ACHN (cell line): ENCODE data around the gene C1orf141.
"Not testable (repeated sequence)": the region's sequence is repeated elsewhere in the genome, so short reads cannot be mapped to it uniquely, and the experiment has no call there.

Experiments
- DNase-seq: peaks from one replicate; pipeline ENCODE4 v3.0.0-alpha.2; 2015
- in situ Hi-C: cut with HindIII; loops from 2 replicates; pipeline ENCODE4 v1.10.0; 2017; ENCODE audit warnings: low sequenced_read_pairs, low pct_ligation_motif_present, low pct_unique_long_range_greater_than_20kb

The C1orf141 gene

DNA sequence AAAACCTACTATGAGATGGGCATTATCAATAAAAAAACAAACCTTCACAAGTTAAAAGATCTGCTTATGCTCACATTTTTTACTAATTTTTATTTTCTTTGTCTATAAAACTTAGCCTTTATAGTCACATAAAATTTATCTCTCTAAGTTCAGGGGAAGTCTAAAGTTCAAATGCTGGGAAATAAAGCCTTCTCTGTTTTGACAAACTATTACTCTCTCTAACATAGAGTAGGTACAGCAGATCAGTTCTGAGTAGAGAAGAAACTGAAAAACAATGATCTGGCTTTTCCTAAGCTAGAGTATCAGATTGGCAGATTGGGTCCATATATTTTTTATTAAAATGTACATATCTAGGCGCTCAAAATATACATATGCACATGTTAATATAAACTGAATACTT is 31.2 kb downstream of the C1orf141 start:
- DNase-seq: no peak
- in situ Hi-C loops: no loop called here

GRCh38 chr1:67100833-67101232 is 33.9 kb downstream of the C1orf141 start:
- DNase-seq: no peak
- in situ Hi-C loops: no loop called here

- no peak for DNase-seq
- in situ Hi-C loops: no loop called here
These were observed 37.5 kb downstream of the C1orf141 start for GRCh38 chr1:67097305-67097704.

DNA sequence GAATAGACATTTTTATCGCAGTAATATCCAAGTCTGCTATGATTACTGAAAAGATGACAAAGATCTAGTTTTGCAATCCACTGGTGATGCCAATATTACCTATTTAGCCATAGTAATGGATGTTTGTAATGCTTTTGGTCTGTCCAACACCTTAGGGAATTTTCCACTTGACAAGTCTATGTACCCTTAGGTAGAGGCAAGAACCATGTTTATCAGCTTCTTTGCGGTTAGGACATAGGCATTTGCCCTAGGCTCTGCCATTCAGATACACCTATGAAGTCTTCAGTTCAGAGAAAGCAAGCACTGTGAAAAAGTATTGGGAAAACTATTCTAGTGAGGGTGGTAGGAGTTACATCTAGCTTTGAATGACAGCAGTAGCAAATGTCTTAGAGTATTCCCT is 40.6 kb downstream of the C1orf141 start:
- DNase-seq: no peak
- in situ Hi-C loops: no loop called here

DNA sequence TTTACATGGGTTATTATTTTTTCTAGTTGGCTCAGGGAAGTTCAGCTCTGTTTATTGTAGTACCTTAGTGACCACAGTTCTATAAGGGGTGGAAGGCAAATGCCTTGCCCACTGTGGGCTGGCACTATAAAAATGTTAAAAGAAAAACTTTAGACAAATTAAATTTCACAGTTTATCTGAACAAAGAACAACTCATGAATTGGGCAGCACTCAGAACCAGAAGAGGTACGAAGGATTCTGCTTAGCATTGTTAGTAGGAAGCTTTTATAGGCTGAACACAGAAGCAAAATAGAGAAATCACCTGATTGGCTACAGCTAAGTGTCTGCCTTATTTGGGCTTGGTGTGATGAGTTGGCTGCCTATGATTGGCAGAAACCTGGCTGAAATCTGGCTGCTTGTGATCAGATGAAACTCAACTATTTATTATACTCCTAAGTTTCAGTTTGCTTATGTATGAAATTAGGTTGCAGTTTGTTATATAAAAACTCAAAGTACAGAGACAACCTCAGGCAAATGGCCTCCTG is 45.0 kb downstream of the C1orf141 start:
- no peak for DNase-seq
- in situ Hi-C loops: no loop called here

GRCh38 chr1:67088440-67088839 is 46.3 kb downstream of the C1orf141 start:
- DNase-seq: no peak
- in situ Hi-C loops: no loop called here

DNA sequence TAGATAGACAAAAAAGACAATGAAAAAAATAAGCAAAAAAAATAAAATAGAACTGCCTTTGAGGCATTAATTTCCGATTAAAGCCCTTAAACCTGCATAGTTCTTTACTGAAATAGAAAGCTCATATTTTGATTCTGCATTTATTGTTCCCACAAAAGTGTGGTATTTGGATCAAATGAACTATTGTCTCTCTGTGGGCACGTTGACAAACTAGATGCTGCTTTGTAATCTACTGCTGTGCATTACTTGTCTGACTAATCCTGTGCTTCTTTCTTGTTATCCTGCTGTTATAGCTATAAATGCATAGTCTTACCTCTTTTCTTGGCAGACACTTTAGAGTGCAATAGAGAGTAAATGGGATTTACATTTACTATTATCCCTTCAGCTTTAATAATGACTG is 49.4 kb downstream of the C1orf141 start:
- no peak for DNase-seq
- in situ Hi-C loops: no loop called here

DNA sequence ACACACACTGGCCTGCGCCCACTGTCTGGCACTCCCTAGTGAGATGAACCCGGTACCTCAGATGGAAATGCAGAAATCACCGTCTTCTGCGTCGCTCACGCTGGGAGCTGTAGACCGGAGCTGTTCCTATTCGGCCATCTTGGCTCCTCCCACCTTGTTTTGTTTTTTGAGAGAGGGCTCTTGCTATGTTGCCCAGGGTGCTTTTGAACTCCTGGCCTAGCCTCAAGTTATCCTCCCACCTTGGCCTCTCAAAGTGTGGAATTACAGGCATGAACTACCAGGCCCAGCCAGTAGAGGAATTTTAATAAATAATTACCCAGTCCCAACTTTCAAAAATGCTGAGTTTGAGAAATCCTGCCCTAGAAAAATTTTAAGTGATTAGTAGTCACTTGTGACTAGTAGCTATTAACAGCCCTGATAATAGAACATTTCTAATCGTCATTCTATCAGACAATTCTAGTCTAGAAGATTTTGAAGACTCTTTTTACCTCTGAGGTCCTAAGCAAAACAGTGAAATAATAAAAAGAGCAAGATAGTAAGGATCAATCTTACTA is 49.9 kb downstream of the C1orf141 start:
- no peak for DNase-seq
- in situ Hi-C loops: no loop called here

GRCh38 chr1:67078291-67078690 is 56.5 kb downstream of the C1orf141 start:
- in situ Hi-C loops: no loop called here
- no peak for DNase-seq

GRCh38 chr1:67077593-67077992 is 57.2 kb downstream of the C1orf141 start:
- DNase-seq: no peak

DNA sequence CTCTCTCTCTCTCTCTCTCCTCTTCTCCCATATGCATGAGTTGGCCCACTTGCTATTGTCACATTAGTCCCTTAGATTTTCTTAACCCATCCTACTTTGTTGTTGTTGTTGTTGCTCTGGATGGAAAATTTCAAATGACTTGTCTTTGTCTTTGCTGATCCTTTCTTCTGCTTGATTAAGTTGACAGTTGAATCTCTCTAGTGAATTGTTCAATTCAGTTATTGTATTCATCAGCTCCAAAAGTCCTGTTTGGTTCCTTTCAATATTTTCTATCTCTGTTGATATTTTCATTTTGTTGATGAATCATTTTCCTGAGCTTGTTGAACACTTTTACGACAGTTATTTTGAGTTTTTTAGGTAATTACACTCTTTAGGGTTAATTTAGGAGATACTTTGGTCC is 62.0 kb downstream of the C1orf141 start:
- DNase-seq: no peak
- in situ Hi-C loops: no loop called here

More at GRCh38 chr1:67077593-67077992, 57.2 kb downstream of the C1orf141 start:
- in situ Hi-C loops: no loop called here

DNA sequence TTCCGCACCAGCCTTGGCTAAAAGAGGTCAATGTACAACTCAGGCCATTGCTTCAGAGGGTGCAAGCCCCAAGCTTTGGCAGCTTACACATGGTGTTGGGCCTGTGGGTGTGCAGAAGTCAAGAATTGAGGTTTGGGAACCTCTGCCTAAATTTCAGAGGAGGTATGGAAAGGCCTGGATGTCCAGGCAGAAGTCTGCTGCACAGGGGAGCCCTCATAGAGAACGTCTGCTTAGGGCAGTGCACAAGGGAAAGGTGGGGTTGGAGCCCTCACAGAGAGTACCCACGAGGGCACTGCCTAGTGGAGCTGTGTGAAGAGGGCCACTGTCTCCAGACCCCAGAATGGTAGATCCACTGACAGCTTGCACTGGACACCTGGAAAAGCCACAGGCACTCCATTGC is 67.1 kb downstream of the C1orf141 start:
- DNase-seq, in situ Hi-C loops: not testable (repeated sequence)

DNA sequence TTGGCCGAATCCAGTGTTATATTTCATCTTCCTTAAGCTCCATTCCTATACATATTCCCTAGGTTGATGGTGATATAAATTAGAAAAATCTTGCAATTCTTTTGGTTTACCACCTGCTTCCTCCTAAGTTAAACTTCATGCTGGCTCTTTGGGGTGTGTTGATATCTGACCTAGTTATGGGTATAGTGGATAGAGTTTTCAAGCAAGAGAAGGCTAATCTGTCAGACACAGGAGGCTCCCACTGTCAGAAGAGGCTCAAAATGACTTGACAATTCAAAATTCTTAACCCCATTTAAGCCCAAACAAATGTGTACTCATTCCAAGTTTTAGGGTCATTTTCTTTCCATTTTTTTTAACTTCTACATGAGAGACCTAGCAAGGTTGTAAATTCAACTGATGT is 72.4 kb downstream of the C1orf141 start:
- DNase-seq: no peak
- in situ Hi-C loops: no loop called here

DNA sequence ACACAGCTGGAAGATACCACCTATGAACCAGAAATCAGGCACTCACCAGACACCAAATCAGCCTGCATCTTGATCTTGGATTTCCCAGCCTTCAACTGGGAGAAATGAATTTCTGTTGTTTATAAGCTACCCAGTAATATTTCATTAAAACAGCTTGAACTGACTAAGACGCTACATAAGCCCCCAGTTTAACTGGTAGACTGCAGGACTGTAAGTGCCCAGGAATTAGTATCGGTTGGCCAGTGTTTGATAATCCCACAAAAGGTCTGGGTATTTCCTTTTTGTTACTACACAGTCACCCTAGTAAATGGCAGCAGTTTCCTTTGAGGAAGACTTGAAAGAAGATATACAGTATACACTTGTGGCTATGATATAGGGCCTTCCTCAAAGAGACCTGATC is 73.5 kb downstream of the C1orf141 start:
- in situ Hi-C loops: no loop called here
- DNase-seq: no peak

GRCh38 chr1:67060811-67061218 is 74.0 kb downstream of the C1orf141 start:
- DNase-seq: peak; percentile 84
- in situ Hi-C loops: no loop called here

GRCh38 chr1:67059346-67059745 is 75.4 kb downstream of the C1orf141 start:
- in situ Hi-C loops: no loop called here
- no peak for DNase-seq

DNA sequence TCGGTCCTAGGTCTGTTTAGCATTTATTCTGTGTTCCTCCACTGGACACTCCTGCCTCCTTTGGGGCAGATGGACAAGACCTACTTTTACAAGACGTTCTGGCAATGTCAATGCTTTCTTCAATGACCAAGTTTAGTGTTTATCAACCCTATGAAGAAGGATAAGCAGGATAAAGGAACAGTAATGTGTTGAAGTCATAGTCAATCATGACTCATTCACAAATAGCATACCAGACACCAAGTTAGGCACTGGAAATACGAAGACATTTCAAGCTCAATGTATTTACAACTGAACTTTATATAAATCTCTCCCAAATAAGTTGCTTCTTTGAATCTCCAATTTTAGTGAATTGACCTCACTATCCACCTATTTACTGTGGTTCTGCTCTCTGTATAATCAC is 76.0 kb downstream of the C1orf141 start:
- DNase-seq: no peak
- in situ Hi-C loops: no loop called here

- DNase-seq: no peak
- in situ Hi-C loops: no loop called here
These were observed 76.5 kb downstream of the C1orf141 start for GRCh38 chr1:67058242-67058641.

DNA sequence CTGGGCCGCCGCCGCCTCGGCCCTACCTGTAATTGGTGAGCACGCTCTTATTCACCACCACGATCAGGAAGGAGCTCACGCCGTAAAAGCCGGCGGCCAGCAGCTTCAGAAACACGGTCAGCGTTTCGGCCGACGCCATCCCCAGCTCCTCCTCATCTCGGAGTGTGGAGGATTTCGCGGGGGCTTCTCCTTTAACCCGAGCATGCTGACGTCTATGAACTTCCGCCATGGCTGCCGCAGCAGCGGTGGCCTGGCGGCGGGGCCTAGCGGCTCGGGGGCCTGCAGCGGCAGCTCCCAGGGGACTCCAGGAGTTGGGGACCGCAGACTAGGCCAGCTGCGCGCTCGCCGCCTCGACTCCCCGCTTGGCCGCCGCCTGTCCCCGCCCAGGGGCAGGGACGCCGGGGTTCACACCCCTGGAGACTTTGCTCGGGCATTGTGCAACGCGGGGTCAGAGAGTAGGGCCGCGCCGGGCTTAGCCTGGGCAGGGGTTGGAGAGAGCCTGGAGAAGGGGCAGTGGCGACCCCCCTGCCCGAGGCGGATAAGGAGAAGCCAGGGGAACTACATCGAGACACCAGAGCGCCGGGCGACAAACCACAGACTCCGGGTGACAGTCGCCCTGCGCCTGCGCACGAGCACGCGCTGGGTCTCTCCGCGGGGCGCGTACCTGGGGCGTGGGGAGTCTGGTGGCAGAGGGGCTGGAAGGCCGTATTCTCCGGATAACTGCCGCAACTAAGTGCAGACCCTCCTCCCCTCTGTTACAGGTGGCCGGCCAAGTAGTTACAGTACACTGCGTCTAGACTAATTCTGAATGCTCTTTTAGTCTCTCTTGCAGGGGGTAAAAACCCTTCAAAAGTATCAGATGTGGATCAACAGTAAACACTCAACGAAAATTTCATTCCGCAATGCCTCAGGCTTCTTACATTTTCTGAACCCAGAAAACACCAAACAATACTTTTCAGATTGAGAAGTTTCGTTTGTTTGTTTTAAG is 80.7 kb downstream of the C1orf141 start, which contains the start of gene SLC35D1:
TSS of gene SLC35D1 (minus strand) at position 364 of the 988 bp plus-strand sequence. CDS start at position 229, 135 bp downstream.
- DNase-seq: peak; percentile 56
- in situ Hi-C loops: no loop called here

GRCh38 chr1:67053535-67053784 is 81.3 kb downstream of the C1orf141 start:
- in situ Hi-C loops: no loop called here
- DNase-seq: peak; percentile 62
